ENCODE results near the gene CASK.

- TF ChIP-seq POLR2A (IDR thresholded peaks at IDR 0.05; ENCODE audit: low read length), result no peak
- TF ChIP-seq GATA1 (IDR thresholded peaks at IDR 0.05; ENCODE audit: low read depth, low read length), result no peak
Measured at GRCh38 chrX:41541386-41541785, 382.0 kb downstream of the CASK start.

Measured in erythroblast (primary cell).